SK-N-SH (cell line): ENCODE data around the gene PDE10A. TPM values are rescaled to one million over a fixed set of nuclear protein-coding genes. Genes with fewer than 3 reads are reported as not detected.

ENCODE experiments used
- CTCF ChIA-PET: fragments of 300-600, 350-600 bp; formaldehyde crosslinking; extraction: SDS; loops from one replicate; lab custom pipeline; 2021; lab: Yijun Ruan, JAX
- POLR2A ChIA-PET: fragments of 350-600 bp; sonication (Branson Sonifier 250); formaldehyde crosslinking; extraction: SDS; loops from one replicate; lab custom pipeline; 2020; ENCODE audit warnings: antibody characterized with exemption, inconsistent platforms; lab: Yijun Ruan, JAX
- DNase-seq: peaks from one replicate; pipeline ENCODE4 v3.0.0; 2012
- H2AFZ ChIP-seq: fragments of 200-600 bp; sonication (generic); 2 replicates; pipeline ENCODE4 v1.8.1; 2016; ENCODE audit warnings: antibody characterized with exemption, mild to moderate bottlenecking, low read depth
- H3F3A ChIP-seq: fragments of 200-600 bp; sonication (generic); replicated peaks from 2 replicates; pipeline ENCODE3; 2016; ENCODE audit warnings: antibody characterized with exemption, mild to moderate bottlenecking; ENCODE audit not compliant: insufficient read depth
- H3K27ac ChIP-seq, 2 experiments: fragments of 200-500 bp in 1 of 2; fragments of 200-600 bp in 1 of 2; sonication (Bioruptor generic) in 1 of 2; sonication (generic), shearing (Covaris generic) in 1 of 2; 2 replicates each; pipeline versions ENCODE4 v1.5.1 to v1.6.1; 2014 to 2016; ENCODE audit warnings: low read depth in 2 of 2, inconsistent platforms in 1 of 2, low read length in 1 of 2, mild to moderate bottlenecking in 1 of 2, mixed read lengths in 1 of 2
- H3K27me3 ChIP-seq: fragments of 200-600 bp; sonication (generic), shearing (Covaris generic); 2 replicates; pipeline ENCODE4 v1.6.1; 2016; ENCODE audit warnings: mixed run types; ENCODE audit not compliant: insufficient read depth
- H3K36me3 ChIP-seq, 2 experiments: fragments of 200-500 bp in 1 of 2; fragments of 200-600 bp in 1 of 2; sonication (Bioruptor generic) in 1 of 2; sonication (generic) in 1 of 2; replicated peaks in 1 of 2; 2 replicates each; pipeline versions ENCODE3 to v1.5.1; 2014 to 2016; ENCODE audit warnings: low read length in 1 of 2, mild to moderate bottlenecking in 1 of 2; ENCODE audit not compliant: insufficient read depth in 2 of 2, control insufficient read depth in 1 of 2
- H3K4me1 ChIP-seq, 2 experiments: fragments of 200-500 bp in 1 of 2; fragments of 200-600 bp in 1 of 2; sonication (Bioruptor generic) in 1 of 2; sonication (generic), shearing (Covaris generic) in 1 of 2; 2 replicates each; pipeline versions ENCODE4 v1.5.1 to v1.6.1; 2014 to 2016; ENCODE audit warnings: low read depth in 1 of 2, low read length in 1 of 2, mixed run types in 1 of 2; ENCODE audit not compliant: insufficient read depth in 2 of 2, control insufficient read depth in 1 of 2
- H3K4me2 ChIP-seq: fragments of 200-600 bp; sonication (generic), shearing (Covaris generic); 2 replicates; pipeline ENCODE4 v1.6.1; 2017; ENCODE audit warnings: mixed run types
- H3K4me3 ChIP-seq, 2 experiments: fragments of 200-500 bp in 1 of 2; fragments of 200-600 bp in 1 of 2; sonication (Bioruptor generic) in 1 of 2; sonication (generic), shearing (Covaris generic) in 1 of 2; 2 replicates each; pipeline versions ENCODE4 v1.5.1 to v1.8.1; 2014 to 2016; ENCODE audit warnings: low read depth in 2 of 2, inconsistent platforms in 1 of 2, low read length in 1 of 2, mild to moderate bottlenecking in 1 of 2, mixed read lengths in 1 of 2, moderate library complexity in 1 of 2
- H3K79me2 ChIP-seq: fragments of 200-600 bp; sonication (generic); 2 replicates; pipeline ENCODE4 v1.8.1; 2017; ENCODE audit warnings: mild to moderate bottlenecking; ENCODE audit not compliant: insufficient read depth
- H3K9ac ChIP-seq: fragments of 200-600 bp; sonication (generic); 2 replicates; pipeline ENCODE4 v1.6.1; 2017; ENCODE audit warnings: mixed run types
- H3K9me2 ChIP-seq: fragments of 200-600 bp; sonication (generic); 2 replicates; pipeline ENCODE4 v1.6.1; 2017; ENCODE audit warnings: mixed run types
- H3K9me3 ChIP-seq: fragments of 200-600 bp; sonication (generic); 2 replicates; pipeline ENCODE4 v1.6.1; 2017; ENCODE audit warnings: mixed run types, mild to moderate bottlenecking, moderate library complexity
- H4K20me1 ChIP-seq: fragments of 200-600 bp; sonication (generic); 2 replicates; pipeline ENCODE4 v1.6.1; 2017; ENCODE audit warnings: mild to moderate bottlenecking, mixed run types; ENCODE audit not compliant: insufficient read depth
- CTCF ChIP-seq: fragments of 200-600 bp; sonication (generic); IDR thresholded peaks from 2 replicates; pipeline ENCODE4 v1.6.1; 2017; ENCODE audit warnings: antibody characterized with exemption, mild to moderate bottlenecking, moderate library complexity
- ELF1 ChIP-seq: IDR thresholded peaks from 2 replicates; pipeline ENCODE4 v1.4.0; 2012
- EP300 ChIP-seq, 2 experiments: IDR thresholded peaks; 2 replicates each; pipeline versions ENCODE4 v1.4.0 to v1.6.1; 2012; ENCODE audit warnings: borderline replicate concordance in 1 of 2, low read depth in 1 of 2, low read length in 1 of 2
- EZH2phosphoT487 ChIP-seq: fragments of 200-600 bp; sonication (generic); IDR thresholded peaks from 2 replicates; pipeline ENCODE4 v1.6.1; 2017; ENCODE audit warnings: low read depth, mixed run types, mild to moderate bottlenecking, antibody characterized with exemption, moderate library complexity, borderline replicate concordance
- IRF3 ChIP-seq: fragments of 150-350 bp; IDR thresholded peaks from 2 replicates; pipeline ENCODE4 v1.6.1; 2016; ENCODE audit warnings: mild to moderate bottlenecking, low read depth, low read length
- JUND ChIP-seq: IDR thresholded peaks from 2 replicates; pipeline ENCODE4 v1.4.0; 2012
- MAX ChIP-seq: IDR thresholded peaks from 2 replicates; pipeline ENCODE4 v1.4.0; 2012; ENCODE audit warnings: low read depth
- MEF2A ChIP-seq: IDR thresholded peaks from 2 replicates; pipeline ENCODE4 v1.4.0; 2012; ENCODE audit warnings: low read depth, borderline replicate concordance
- NFIC ChIP-seq: IDR thresholded peaks from 2 replicates; pipeline ENCODE4 v1.4.0; 2012; ENCODE audit warnings: borderline replicate concordance
- NRF1 ChIP-seq: IDR thresholded peaks from 2 replicates; pipeline ENCODE4 v1.6.1; 2012; ENCODE audit warnings: low read depth, mild to moderate bottlenecking, low read length
- RAD21 ChIP-seq: IDR thresholded peaks from 2 replicates; pipeline ENCODE4 v1.6.1; 2012; ENCODE audit warnings: mild to moderate bottlenecking, low read length
- RCOR1 ChIP-seq: fragments of 150-350 bp; IDR thresholded peaks from 2 replicates; pipeline ENCODE4 v1.6.1; 2017; ENCODE audit warnings: antibody characterized with exemption, low read length
- REST ChIP-seq: IDR thresholded peaks from 2 replicates; pipeline ENCODE4 v1.6.1; 2012; ENCODE audit warnings: mild to moderate bottlenecking, low read depth, low read length, moderate library complexity
- TAF1 ChIP-seq: IDR thresholded peaks from 2 replicates; pipeline ENCODE4 v1.6.1; 2012; ENCODE audit warnings: low read depth, mild to moderate bottlenecking, low read length, moderate library complexity, borderline replicate concordance
- TCF12 ChIP-seq: IDR thresholded peaks from 2 replicates; pipeline ENCODE4 v1.4.0; 2012
- USF1 ChIP-seq: IDR thresholded peaks from 2 replicates; pipeline ENCODE4 v1.4.0; 2012; ENCODE audit warnings: low read depth, borderline replicate concordance
- USF2 ChIP-seq: fragments of 150-350 bp; IDR thresholded peaks from 2 replicates; pipeline ENCODE4 v1.6.1; 2017; ENCODE audit warnings: antibody characterized with exemption, low read length, low read depth, borderline replicate concordance
- ZBTB33 ChIP-seq: IDR thresholded peaks from 2 replicates; pipeline ENCODE4 v1.4.0; 2012; ENCODE audit warnings: low read depth, borderline replicate concordance
- polyA plus RNA-seq, 3 experiments: library from polyadenylated mRNA; depleted of rRNA; stranded (reverse); fragments of >200 nt; gene quantifications; 2 replicates each; pipeline ENCODE4 v1.2.3, GENCODE V29; 2012

Gene PDE10A
- polyA plus RNA-seq, 1 of the 3 experiments (the other 2 are of a cell fraction) = 0.43 TPM

- H3K9me2 ChIP-seq = no peaks in the 10 kb centered on the region
- no peaks in the 10 kb centered on the region for H3K9me3 ChIP-seq
- H3K4me1 ChIP-seq = no peaks in the 10 kb centered on the region
- H3K79me2 ChIP-seq = no peaks in the 10 kb centered on the region
- H3K9ac ChIP-seq = no peak overlapping the region
- H3F3A ChIP-seq = no peaks in the 10 kb centered on the region
- POLR2A ChIA-PET = no interaction called here
- H3K27me3 ChIP-seq = no peaks in the 10 kb centered on the region
- H3K36me3 ChIP-seq = no peaks in the 10 kb centered on the region
- no peaks in the 10 kb centered on the region for H4K20me1 ChIP-seq
- H3K27ac ChIP-seq = no peak overlapping the region
- CTCF ChIA-PET = no interaction called here
- no peak for DNase-seq
- no peak overlapping the region for H3K4me3 ChIP-seq
- TF ChIP-seq ZBTB33 = no peak
- TF ChIP-seq USF2 = no peak
- TF ChIP-seq TAF1 = no peak
- no peak for TF ChIP-seq TCF12
- TF ChIP-seq RAD21 = no peak
- no peak for TF ChIP-seq CTCF
- no peak for TF ChIP-seq MEF2A
- no peak for TF ChIP-seq MAX
- no peak for TF ChIP-seq ELF1
- TF ChIP-seq USF1 = no peak
- no peak for TF ChIP-seq NRF1
- TF ChIP-seq REST = no peak
- no peak for TF ChIP-seq JUND
- TF ChIP-seq IRF3 = no peak
- TF ChIP-seq EP300 (IDR thresholded peaks at IDR 0.05; ENCODE audit: borderline replicate concordance in 1 of 2, low read depth in 1 of 2, low read length in 1 of 2) = no peak
- no peak for TF ChIP-seq EZH2phosphoT487
- no peak for TF ChIP-seq RCOR1
- TF ChIP-seq NFIC = no peak
- H3K4me2 ChIP-seq = no peak overlapping the region
- H2AFZ ChIP-seq = no peak overlapping the region
Measured at GRCh38 chr6:165635965-165636364, 27.1 kb downstream of the PDE10A start.
